Measurements from ENCODE around the gene PLS1. TPM values are rescaled to one million over a fixed set of nuclear protein-coding genes. Genes with fewer than 3 reads are reported as not detected.

Gene PLS1
- total RNA-seq, 1 experiment from 2014 or later: 38.8 TPM

GRCh38 chr3:142693136-142693853 is 97.1 kb downstream of the PLS1 start (continued):
- TF ChIP-seq, protein P1, sequence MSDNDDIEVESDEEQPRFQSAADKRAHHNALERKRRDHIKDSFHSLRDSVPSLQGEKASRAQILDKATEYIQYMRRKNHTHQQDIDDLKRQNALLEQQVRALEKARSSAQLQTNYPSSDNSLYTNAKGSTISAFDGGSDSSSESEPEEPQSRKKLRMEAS (IDR thresholded peaks at IDR 0.05): no peak
- TF ChIP-seq EZH2phosphoT487 (IDR thresholded peaks at IDR 0.05; ENCODE audit: borderline replicate concordance) (no peak), RAD21 (IDR thresholded peaks at IDR 0.05; ENCODE audit: low read depth) (no peak)

GRCh38 chr3:142694225-142694624 is 98.0 kb downstream of the PLS1 start:
- Histone ChIP-seq H3K4me3 (replicated peaks in 1 of 2; ENCODE audit: low read depth in 1 of 2, low read length in 2 of 2) (no peak overlapping the region), H3K4me2 (ENCODE audit: low read length) (no peak overlapping the region), H3K4me1 (ENCODE audit: control insufficient read depth in 1 of 2, insufficient read depth in 2 of 2, low read length in 2 of 2) (no peaks in the 10 kb centered on the region), H3K9me2 (ENCODE audit: insufficient read depth) (no peaks in the 10 kb centered on the region), H3K27ac (ENCODE audit: low read depth, low read length) (no peak overlapping the region), H2AFZ (ENCODE audit: low read depth, low read length, poor library complexity, severe bottlenecking) (no peak overlapping the region), H3K9me3 (ENCODE audit: control insufficient read depth in 1 of 2, insufficient read depth in 1 of 2, low read depth in 1 of 2, low read length in 2 of 2) (no peaks in the 10 kb centered on the region), H3K36me3 (ENCODE audit: control insufficient read depth in 1 of 2, insufficient read depth in 2 of 2, low read length in 2 of 2) (peaks cover 0 to 2% of the 10 kb centered on the region in 2 experiments; a peak in 1 of 4 replicates), H4K20me1 (ENCODE audit: insufficient read depth) (no peaks in the 10 kb centered on the region), H3K27me3 (ENCODE audit: insufficient read depth, low read length) (no peaks in the 10 kb centered on the region), H3K79me2 (ENCODE audit: insufficient read depth, low read length) (no peaks in the 10 kb centered on the region), H3K9ac (ENCODE audit: low read length) (no peak overlapping the region)
- intact Hi-C loops (cut with micrococcal nuclease): no loop called here
- TF ChIP-seq ATF3 (IDR thresholded peaks at IDR 0.05): no peak
- TF ChIP-seq EZH2phosphoT487 (IDR thresholded peaks at IDR 0.05; ENCODE audit: borderline replicate concordance): no peak
- TF ChIP-seq POLR2A (IDR thresholded peaks at IDR 0.05; ENCODE audit: borderline replicate concordance, extremely low read depth, insufficient read depth, insufficient read length): no peak
- TF ChIP-seq RAD21 (IDR thresholded peaks at IDR 0.05; ENCODE audit: low read depth): no peak
- no peak for TF ChIP-seq SRF (IDR thresholded peaks at IDR 0.05; ENCODE audit: low read depth)
- TF ChIP-seq, protein P2, sequence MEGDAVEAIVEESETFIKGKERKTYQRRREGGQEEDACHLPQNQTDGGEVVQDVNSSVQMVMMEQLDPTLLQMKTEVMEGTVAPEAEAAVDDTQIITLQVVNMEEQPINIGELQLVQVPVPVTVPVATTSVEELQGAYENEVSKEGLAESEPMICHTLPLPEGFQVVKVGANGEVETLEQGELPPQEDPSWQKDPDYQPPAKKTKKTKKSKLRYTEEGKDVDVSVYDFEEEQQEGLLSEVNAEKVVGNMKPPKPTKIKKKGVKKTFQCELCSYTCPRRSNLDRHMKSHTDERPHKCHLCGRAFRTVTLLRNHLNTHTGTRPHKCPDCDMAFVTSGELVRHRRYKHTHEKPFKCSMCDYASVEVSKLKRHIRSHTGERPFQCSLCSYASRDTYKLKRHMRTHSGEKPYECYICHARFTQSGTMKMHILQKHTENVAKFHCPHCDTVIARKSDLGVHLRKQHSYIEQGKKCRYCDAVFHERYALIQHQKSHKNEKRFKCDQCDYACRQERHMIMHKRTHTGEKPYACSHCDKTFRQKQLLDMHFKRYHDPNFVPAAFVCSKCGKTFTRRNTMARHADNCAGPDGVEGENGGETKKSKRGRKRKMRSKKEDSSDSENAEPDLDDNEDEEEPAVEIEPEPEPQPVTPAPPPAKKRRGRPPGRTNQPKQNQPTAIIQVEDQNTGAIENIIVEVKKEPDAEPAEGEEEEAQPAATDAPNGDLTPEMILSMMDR (IDR thresholded peaks at IDR 0.05 in 2 of 3, conservative IDR thresholded peaks at IDR 0.05 in 1 of 3; ENCODE audit: borderline replicate concordance in 1 of 3, insufficient read depth in 1 of 3, low read depth in 2 of 3, low read length in 2 of 3): no peak
- TF ChIP-seq FOSL1 (IDR thresholded peaks at IDR 0.05; ENCODE audit: low read depth): no peak
- no peak for TF ChIP-seq EGR1 (IDR thresholded peaks at IDR 0.05; ENCODE audit: low read depth)
- no peak for TF ChIP-seq ZBTB33 (IDR thresholded peaks at IDR 0.05; ENCODE audit: extremely low read depth, insufficient replicate concordance, low read length)
- TF ChIP-seq, protein P1 (IDR thresholded peaks at IDR 0.05): no peak
- no peak for TF ChIP-seq SIN3A (IDR thresholded peaks at IDR 0.05; ENCODE audit: low read depth)
- no peak for TF ChIP-seq SP1 (IDR thresholded peaks at IDR 0.05; ENCODE audit: low read depth)
- POLR2A ChIA-PET: no interaction called here
- CTCF ChIA-PET: no interaction called here
- ATAC-seq (no peak), DNase-seq (ENCODE audit: low read depth, low spot score) (no peak)
- BruUV-seq (replicated peaks): no TSS peak
- RAD21 ChIA-PET (ENCODE audit: low non-redundant PET in 1 of 2, low total read pairs in 2 of 2, uncharacterized antibody in 2 of 2, unreplicated experiment in 2 of 2): no interaction called here

All from HCT116 (cell line).